GM21515 (cell line): Measurements from ENCODE around the gene CCIN.

Experiments
- ATAC-seq: cut with Tn5 transposase; IDR thresholded peaks from one replicate; pipeline ENCODE4 v1.9.1; 2021; ENCODE audit not compliant: unreplicated experiment

Gene CCIN

DNA sequence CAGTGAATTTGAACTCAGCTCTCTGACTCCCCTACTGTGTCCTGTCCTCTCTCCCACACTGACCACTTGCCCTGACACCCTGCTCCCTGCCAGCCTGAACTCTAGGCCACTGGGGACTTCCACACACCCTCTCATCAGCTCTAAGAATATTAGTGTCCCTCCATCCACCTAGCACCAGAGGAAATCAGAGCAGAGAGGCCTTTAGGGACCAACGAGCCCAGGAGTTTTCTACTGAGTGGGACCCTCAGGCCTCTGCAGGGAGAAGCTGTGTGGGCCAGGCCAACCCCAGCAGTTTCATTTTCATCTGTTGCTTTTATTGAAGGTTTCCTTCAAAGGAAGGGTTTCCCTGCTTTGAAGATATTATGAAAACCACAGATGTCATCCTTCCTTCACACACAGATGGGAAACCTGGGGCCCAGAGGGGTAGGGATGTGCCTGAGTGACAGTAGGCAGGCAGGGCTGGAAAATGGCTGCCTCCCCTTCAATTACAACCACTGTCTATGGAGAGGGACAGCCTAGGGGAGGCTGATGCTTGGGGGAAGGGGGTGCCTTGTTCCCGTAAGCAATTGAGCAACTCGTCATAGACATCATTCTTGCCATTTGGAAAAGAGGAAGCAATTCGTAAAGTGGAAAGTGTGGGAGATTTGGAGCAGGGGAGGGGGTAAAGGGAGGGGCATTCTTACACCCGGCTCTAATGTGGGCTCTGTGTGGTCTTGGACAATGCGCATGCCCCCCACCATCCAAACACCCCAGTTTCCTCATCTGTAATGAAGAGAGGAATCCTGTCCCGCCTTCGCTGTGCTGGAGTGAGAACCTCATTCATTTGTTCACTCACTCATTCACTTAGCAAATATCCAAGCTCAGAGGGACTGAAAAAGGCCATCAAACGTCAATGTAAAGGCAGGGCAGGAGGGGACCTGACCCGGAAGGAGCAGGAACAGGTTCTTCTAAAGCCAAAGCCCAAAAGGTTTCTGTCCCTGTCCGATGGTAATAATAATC lies 28.8 kb upstream of the CCIN start:
- no peak for ATAC-seq

DNA sequence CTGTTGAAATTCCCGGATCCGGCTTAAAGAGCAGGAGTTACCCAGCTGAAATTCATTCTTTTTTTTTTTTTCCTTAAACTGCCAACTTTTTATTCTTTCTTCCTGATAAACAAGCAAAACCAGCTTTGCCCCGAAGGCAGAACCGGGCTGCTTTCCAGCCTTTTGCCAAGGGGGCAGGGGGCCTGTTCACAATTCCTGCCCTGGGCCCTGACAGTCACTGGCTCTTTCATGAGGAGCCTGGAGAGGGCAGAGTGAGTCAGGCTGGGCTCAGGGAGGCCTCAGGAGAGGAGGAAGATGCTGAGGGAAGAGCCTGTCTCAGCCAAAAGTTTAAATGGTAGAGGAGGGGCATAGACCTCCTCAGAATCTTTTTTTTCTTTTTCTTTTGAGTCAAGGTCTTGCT lies 27.9 kb upstream of the CCIN start:
- ATAC-seq, result no peak

DNA sequence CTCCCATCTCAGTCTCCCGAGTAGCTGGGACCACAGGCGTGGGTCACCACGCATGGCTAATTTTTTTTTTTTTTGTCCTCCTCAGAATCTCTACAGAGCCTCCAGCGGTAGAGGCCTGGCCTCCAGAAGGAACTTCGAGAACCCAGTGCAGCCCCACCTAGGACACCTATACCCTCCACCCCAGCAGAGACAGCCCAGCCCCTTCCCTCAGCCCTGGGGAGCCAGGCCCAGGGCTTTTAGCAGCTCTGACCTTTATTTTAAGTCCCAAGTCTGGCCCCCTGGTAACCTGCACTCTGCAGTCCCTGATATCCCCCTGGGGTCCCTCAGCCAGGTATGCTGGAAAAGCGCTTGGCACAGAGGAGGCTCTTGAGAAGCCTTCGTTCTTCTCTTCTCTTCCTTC lies 27.4 kb upstream of the CCIN start:
- ATAC-seq, result no peak

DNA sequence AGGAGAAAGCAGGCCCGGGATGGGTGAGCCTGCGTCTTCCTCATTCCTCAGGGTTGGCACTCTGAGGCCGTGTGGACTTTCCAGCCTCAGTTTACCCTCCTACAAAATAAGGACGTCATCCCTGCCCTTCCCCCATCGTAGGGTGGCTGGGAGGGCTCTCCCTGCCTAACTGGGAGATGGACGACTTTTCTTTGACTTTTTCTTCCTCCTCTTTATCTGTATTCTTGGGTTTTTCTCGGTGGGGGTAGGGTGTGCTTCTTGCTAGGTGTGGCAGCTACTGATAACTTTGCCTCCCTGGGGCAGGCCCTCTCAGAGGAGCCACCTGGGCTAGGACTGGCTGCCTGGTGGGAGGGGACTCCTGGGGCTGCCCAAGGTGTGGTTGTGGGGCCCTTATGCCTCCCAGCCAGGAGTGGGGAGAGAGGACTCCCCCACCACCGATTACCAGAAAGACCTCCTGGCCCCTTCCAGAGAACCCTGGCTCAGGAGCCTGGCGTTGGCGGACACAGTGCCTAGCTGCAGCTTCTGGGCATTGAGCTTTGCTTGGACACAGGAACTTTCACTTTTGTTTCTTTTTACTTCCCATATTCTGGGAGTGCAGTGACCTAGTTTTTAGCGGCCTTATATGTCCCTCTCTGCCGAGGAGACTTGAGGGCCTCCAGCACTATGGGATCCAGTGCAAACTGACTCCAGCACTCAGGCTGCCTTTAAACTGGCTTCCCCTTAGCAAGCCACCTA lies 26.5 kb upstream of the CCIN start:
- ATAC-seq, result no peak

DNA sequence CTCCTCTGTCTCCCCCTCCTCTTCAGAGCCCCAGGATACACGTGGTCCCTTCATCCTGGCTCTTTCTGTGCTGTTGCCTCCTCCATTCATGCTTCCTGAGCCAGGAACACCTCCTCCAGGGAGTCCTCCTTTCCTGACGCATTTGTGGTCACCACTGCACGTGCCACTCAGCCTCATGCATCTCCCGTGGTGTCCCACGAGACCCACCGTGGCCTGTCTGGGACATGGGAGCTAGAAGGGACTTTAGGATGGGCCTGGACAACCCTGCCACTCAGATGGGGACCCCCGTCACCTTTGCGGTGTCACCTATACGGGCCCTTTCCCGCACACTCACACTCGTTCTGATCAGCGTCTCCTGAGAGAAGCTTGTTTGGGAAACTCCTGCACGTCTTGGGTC lies 25.9 kb upstream of the CCIN start:
- no peak for ATAC-seq

DNA sequence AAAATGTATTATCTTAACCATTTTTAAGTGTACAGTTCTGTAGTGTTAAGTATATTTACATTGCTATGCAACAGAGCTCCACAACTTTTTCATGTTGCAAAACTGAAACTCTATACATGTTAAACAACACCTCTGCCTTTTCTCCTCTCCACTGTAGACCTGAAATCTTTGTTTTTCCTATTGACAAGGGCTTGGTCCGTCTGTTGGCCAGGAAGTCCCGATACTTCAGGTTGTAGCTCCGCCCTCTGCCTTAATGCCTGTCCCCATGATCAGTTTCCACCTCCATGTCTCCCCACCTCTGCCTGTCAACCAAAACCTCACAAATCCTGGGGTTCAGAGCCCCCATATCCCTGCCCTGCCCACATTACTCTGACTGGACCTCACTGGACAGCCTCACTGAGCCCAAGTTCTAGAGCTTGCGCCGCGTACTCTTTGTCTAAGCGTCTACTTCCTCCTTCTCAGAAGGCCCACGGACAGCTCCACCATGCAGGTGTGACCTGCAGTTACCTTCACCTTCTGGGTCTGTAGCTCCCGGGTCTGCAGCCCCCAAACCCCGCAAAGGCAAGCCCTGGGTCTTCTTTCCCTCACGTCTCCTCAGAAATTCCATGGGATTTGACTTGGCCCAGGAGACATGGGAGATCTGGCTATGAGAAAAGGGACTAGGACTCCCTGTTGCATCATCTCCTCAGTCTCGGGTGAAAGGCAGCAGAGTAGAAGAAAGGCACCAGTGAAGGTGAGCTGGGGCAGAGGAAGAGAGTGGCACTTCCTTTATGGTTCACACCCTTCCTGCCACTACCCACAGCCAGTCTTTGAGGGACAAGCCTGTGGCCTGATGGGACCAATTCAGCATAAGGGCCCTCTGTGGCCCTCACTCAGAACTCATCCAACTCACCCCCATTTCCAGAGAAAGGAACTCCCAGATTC lies 24.6 kb upstream of the CCIN start:
- ATAC-seq, result no peak

DNA sequence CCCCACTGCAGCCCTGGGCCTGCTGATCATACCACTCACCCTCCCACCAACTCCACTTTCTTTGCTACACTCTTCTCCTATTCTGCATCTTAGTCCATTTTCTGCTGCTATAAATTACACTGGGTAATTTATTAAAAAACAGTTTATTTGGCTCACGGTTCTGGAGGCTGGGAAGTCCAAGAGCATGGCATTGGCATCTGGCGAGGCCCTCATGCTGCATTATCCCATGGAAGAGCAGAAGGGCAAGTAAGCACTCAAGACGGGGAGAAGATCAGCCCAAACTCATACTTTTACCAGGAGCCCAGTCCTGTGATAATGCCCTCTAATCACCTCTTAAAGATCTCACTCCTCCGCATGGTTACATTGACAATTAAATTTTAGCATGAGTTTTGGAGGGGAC lies 23.2 kb upstream of the CCIN start:
- ATAC-seq, result no peak

DNA sequence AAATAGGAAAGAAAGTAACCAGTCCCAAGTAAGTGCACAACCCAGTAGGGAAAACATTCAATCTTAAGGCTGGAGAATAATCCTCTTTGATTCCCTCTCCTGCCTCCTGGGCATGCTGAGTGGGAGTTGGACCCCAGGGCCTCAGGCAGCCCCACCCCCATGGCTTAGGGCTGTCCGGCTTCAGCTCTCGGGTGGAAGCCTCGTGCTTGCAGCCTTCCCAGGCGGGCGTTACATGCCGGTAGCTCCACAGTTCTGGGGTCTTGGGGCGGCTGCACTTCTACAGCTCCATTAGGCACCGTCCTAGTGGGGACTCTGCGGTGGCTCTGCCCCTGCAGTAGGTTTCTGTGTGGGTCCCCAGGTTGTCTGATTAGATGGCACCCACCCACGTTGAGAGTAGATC lies 22.5 kb upstream of the CCIN start:
- ATAC-seq, result no peak

DNA sequence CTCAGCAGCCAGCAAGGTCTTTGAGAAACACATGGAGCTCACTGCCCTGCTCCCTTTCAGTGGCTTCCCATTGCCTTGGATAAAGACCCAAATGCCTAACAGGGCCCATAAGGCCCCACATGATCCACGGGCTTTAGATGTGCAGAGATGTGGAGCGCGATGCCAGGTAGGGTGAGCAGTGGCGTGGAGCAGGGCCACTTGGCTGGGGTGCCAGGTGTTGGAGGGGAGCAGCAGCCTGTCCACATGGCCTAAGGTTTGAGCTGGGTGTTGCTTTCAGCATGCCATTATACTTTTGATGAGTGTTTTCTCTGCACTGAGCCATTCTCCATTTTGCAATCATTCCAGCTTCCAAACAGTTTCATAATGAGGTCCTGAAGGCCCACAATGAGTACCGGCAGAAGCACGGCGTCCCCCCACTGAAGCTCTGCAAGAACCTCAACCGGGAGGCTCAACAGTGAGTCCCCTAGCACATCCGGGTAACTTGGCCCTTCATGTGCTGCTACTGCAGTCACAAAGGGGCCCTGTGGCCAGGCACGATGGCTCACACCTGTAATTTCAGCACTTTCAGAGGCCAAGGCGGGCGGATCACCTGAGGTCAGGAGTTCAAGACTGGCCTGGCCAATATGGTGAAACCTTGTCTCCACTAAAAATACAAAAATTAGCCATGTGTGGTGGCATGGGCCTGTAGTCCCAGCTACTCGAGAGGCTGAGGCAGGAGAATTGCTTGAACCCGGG lies 21.6 kb upstream of the CCIN start:
- ATAC-seq, result no peak

DNA sequence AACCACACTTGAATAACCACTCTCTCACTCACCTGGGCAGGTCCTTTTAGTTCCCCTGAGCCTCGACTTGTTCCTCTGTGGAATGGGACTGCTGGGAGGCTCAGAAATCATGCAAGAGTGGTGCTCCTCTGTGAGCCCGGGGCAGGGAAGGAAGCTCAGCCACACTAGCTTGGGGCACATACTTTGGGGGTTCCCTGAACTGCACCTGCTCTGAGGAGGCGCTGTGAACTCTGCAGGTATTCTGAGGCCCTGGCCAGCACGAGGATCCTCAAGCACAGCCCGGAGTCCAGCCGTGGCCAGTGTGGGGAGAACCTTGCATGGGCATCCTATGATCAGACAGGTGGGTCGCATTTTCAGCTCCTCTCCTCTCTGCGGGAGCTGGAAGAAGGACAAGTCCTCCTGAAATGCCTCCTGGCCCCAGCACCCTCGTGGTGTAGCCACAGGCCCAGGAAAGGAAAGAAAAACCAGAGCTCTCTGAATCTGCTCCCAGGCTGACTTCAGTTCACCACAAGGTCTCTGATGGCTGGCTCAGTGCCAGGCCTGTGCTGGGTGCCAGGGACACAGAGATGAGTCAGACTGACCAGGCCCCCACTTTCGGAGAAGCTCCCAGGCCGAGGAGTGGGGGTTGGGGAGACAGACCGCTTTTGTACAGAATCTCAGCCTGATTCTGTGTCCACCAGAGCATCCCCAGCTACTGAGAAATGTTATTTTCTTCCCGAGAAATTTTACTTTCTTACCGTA lies 20.7 kb upstream of the CCIN start:
- no peak for ATAC-seq

DNA sequence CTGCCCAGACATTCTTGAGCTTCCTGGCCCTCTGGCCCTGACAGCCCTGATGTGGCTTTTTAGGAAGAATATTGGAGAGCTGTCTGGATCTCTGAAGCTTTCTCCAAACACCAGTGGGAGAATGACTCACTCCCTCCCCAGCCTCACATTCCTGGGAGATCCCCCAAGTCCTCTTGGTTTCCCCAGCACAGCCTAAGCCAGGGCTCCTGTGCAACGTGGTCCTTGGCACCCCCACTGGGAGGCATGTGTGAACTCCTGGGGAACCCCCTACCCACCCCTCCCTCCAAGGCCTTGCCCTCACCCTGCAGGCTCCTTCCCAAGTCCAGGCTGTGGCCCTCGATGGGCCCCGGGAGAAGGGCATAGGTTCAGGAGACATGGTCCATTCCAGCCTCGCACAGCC lies 20.0 kb upstream of the CCIN start:
- ATAC-seq, result no peak

DNA sequence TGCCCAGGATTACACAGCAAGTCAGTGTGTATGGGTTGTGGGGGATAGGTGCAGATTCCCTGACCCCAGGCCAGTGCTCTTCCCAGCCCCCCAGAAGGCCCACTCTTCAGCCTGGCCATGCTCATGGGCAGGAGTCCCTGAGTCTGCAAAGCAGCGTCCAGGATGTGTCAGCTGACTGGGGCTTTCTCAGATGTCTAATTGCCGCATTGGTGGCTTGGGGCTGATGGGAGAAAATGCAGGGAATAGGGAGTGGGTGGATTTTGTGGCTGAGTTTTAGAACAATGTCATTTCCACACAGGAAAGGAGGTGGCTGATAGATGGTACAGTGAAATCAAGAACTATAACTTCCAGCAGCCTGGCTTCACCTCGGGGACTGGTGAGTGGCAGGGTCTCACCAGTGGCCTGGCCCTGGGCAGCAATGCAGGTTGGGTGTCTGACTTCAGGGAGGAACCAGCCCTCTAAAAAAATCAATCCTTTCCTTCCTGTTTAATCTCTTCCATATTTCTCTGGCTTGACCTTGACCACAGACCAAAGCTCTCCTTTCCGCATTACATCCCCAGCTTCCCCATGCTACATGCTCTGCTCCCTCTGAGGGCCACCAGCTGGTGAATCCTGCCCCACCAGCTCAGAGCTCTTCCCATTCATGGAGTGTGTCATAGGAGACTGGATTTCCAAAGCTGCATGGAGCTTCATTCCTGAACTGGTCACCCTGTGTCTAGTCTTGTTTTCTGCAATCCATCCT lies 18.4 kb upstream of the CCIN start:
- ATAC-seq, result no peak

DNA sequence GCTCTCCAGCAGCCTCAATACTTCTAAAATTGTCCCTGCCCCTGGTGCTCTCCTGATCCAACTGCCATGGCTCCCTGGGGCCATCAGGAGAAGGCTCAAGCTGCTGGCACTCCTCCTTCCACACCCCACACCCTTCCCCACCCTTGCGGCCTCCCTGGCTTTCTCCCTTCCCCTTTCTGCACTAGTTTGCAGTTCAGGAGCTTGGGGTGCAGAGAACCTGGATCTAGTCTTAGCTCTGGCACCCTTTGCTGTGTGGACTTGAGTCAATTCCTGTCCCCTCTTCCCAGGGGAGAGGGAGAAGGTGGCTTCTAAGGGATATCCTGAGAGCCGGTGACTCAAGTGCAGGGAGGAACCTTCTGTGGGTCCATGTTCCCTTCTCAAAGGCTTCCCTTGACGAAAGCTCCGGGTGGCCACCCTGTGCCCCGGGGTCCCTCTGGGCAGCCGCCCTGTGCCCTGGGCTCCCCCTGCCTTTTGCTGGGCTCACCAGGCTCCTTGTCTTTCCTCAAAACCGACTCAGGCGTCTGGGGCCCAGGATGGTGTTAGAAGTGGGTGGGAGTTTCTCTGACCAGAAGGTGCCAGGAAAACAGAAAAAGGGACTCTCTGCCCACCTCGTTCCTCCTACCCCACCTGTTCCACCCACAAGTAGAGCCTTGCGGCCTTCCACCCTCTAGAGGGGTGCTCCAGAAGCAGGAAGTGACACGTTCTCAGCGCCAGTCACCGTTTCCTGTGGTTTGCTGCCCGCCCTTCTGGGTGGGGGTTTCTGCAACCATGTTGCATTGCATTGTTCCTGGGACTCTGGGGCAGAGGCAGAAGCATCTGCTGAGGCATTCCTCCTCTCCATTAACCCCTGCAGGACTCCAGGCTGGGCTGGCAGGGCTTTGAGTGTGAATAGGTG lies 17.6 kb upstream of the CCIN start:
- ATAC-seq, result peak; percentile 80

DNA sequence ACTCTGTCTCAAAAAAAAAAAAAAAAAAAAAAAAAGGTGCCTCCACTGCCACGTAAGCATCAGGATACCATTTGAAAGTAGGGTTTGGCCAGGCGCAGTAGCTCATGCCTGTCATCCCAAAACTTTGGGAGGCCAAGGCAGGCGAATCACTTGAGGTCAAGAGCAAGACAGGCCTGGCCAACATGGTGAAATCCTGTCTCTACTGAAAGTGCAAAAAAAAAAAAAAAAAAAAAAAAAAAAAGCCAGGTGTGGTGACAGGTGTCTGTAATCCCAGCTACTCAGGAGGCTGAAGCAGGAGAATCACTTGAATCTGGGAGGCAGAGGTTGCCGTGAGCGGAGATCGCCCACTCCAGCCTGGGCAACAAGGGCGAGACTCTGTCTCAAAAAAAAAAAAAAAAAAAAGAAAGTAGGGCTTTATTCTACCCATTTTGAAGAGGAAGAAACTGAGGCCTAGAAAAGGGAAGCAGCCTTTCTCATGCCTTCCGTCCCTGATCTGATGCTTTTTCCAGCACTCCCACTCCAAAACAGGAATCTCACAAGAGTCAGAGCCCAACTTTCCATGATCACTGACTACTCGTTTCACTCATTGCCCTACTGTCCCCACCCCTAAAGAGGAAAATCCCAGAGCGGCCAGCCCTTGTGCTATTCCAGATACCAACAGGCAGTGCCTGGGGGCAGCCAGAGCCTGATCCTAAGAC lies 16.3 kb upstream of the CCIN start:
- ATAC-seq, result no peak

DNA sequence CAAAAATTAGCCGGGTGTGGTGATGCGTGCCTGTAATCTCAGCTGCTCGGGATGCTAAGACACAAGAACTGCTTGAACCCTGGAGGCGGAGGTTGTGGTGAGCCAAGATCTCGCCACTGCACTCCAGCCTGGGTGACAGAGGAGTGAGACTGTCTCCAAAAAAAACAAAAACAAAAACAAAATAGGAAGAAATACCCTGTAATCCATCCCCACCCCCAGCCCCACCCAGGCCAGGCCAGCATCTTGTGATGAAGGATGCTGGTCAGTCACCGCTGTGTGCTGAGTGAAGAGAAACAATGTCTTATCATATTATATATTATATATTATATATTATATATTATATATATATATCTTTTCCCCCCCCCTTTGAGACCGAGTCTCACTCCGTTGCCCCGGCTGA lies 15.4 kb upstream of the CCIN start:
- ATAC-seq, result no peak

DNA sequence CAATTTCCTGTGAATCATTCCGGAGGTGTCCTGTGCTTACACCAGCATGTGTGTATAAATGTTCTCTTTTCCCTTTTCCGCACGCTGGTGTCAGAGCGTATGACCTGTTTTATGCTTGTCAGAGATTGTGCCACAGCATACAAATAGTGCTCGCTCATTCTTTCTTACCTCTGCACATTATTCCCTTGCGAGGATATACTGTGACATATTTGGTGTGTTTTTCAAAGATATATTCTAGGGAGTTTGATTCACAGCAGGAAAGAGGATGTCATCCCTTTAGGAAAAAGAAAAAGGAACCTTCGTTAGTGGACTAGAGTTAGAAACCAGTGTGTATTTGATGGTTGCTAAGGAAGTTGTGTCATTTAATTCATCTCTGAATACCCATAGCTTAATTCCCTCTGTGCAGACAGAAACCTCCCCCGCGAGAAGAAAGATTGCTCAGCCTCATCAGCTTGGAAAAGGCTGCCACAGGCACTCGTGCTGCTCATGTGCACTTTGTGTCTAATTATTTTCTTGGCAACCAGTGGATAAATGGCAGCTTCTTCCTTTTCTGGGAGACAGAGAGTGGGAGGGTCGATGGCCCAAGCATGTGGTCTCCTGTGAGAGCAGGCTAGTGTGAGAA lies 14.7 kb upstream of the CCIN start:
- no peak for ATAC-seq

DNA sequence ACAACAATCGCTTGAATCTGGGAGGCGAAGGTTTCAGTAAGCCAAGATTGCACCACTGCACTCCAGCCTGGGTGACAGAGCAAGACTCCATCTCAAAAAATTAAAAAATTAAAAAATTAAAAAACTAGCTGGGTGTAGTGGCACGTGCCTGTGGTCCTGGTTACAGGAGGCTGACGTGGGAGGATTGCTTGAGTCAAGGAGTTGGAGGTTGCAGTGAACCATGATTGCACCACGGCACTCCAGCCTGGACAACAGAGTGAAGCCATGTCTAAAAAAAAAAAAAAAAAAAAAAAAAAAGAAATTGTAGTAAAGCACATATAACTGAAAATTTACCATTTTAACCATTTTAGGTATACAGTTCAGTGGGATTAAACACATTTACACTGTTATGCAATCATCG lies 13.1 kb upstream of the CCIN start:
- ATAC-seq, result no peak
